HepG2 (cell line): ENCODE data around the gene VPS13D. TPM values are rescaled to one million over a fixed set of nuclear protein-coding genes. Genes with fewer than 3 reads are reported as not detected.

Source experiments
- ATAC-seq: fragments of 200-7000 bp; cut with Tn5 transposase; 3 replicates; pipeline ENCODE4 v1.9.1; 2020; ENCODE audit warnings: mild to moderate bottlenecking, moderate library complexity
- BruUV-seq: library from RNA; stranded (reverse); fragments of 400-500 nt; replicated peaks from 2 replicates; lab custom pipeline; 2021; lab: Mats Ljungman, UMichigan
- CTCF ChIA-PET: fragments of 300-600 bp; formaldehyde crosslinking; extraction: SDS; loops from one replicate; lab custom pipeline; 2021; ENCODE audit warnings: low total read pairs, inconsistent platforms, low intra/inter-chr PET ratio; lab: Yijun Ruan, JAX
- POLR2A ChIA-PET: fragments of 350-600 bp; sonication (Branson Sonifier 250); formaldehyde crosslinking; loops from one replicate; lab custom pipeline; 2020; ENCODE audit warnings: antibody characterized with exemption, inconsistent platforms; lab: Yijun Ruan, JAX
- DNase-seq: peaks from one replicate; pipeline ENCODE4 v3.0.0-alpha.2; 2015; ENCODE audit warnings: low spot score
- FAIRE-seq: peaks from 3 replicates; lab custom pipeline; 2011; peaks lifted over from hg19 to GRCh38; lab: Jason Lieb, UNC
- H2AFZ ChIP-seq: one replicate; pipeline ENCODE4 v1.6.1; 2011; ENCODE audit warnings: low read length, inconsistent platforms
- H3K27ac ChIP-seq: fragments of 300-600 bp; 3 replicates; pipeline ENCODE4 v1.8.0; 2011; ENCODE audit warnings: mixed run types, mild to moderate bottlenecking, mixed read lengths, low read length, inconsistent platforms; ENCODE audit not compliant: insufficient read depth; ENCODE audit errors: extremely low read length
- H3K27me3 ChIP-seq, 2 experiments: fragments of 200-600 bp in 1 of 2; 2 replicates in 1 of 2; 3 replicates in 1 of 2; pipeline versions ENCODE4 v1.6.0 to v1.8.0; 2011; ENCODE audit warnings: low read length in 2 of 2, mild to moderate bottlenecking in 2 of 2, moderate library complexity in 2 of 2, inconsistent platforms in 1 of 2; ENCODE audit not compliant: insufficient read depth in 2 of 2, control insufficient read depth in 1 of 2
- H3K36me3 ChIP-seq, 2 experiments: fragments of 200-600 bp in 1 of 2; replicated peaks in 1 of 2; 2 replicates in 1 of 2; 3 replicates in 1 of 2; pipeline versions ENCODE4 v1.5.1 to v1.8.0; 2011; ENCODE audit warnings: low read length in 2 of 2, inconsistent platforms in 1 of 2; ENCODE audit not compliant: insufficient read depth in 2 of 2, control insufficient read depth in 1 of 2
- H3K4me1 ChIP-seq: 2 replicates; pipeline ENCODE4 v1.5.1; 2012; ENCODE audit warnings: low read length, inconsistent platforms; ENCODE audit not compliant: insufficient read depth
- H3K4me2 ChIP-seq: 2 replicates; pipeline ENCODE4 v1.6.0; 2011; ENCODE audit warnings: low read depth, low read length, inconsistent platforms
- H3K4me3 ChIP-seq, 3 experiments: fragments of 200-600 bp in 1 of 3; sonication (generic), shearing (Covaris generic) in 1 of 3; replicated peaks in 1 of 3; 2 replicates each; pipeline ENCODE4 v1.5.1; 2011 to 2016; ENCODE audit warnings: low read length in 3 of 3, inconsistent platforms in 2 of 3, low read depth in 2 of 3, mild to moderate bottlenecking in 2 of 3, control low read depth in 1 of 3, mixed read lengths in 1 of 3; ENCODE audit not compliant: insufficient read depth in 1 of 3
- H3K79me2 ChIP-seq: one replicate; pipeline ENCODE4 v1.6.1; 2011; ENCODE audit warnings: low read length, inconsistent platforms; ENCODE audit not compliant: insufficient read depth
- H3K9ac ChIP-seq: 2 replicates; pipeline ENCODE4 v1.6.0; 2011; ENCODE audit warnings: mild to moderate bottlenecking, low read depth, low read length, inconsistent platforms; ENCODE audit not compliant: insufficient read depth
- H3K9me3 ChIP-seq: 2 replicates; pipeline ENCODE4 v1.5.1; 2012; ENCODE audit warnings: mild to moderate bottlenecking, low read length
- H4K20me1 ChIP-seq: 2 replicates; pipeline ENCODE4 v1.6.0; 2011; ENCODE audit warnings: inconsistent platforms, mild to moderate bottlenecking, low read length, moderate library complexity; ENCODE audit not compliant: insufficient read depth
- GLI4 ChIP-seq: sonication (generic); formaldehyde crosslinking; IDR thresholded peaks from 2 replicates; pipeline ENCODE4 v1.5.1; 2020; ENCODE audit warnings: missing genetic modification reagents, mild to moderate bottlenecking, moderate library complexity, borderline replicate concordance
- HNRNPLL ChIP-seq: fragments of 200-400 bp; formaldehyde crosslinking; IDR thresholded peaks from 2 replicates; pipeline ENCODE4 v1.6.1; 2017; ENCODE audit warnings: mild to moderate bottlenecking, low read depth, low read length; ENCODE audit not compliant: poor library complexity, severe bottlenecking
- KDM4B ChIP-seq: sonication (generic); formaldehyde crosslinking; IDR thresholded peaks from 2 replicates; pipeline ENCODE4 v1.4.0; 2020; ENCODE audit warnings: missing genetic modification reagents
- NFIC ChIP-seq: IDR thresholded peaks from 2 replicates; pipeline ENCODE4 v1.6.1; 2012; ENCODE audit warnings: mild to moderate bottlenecking, low read length, inconsistent platforms
- SRY ChIP-seq: sonication (generic); formaldehyde crosslinking; IDR thresholded peaks from 2 replicates; pipeline ENCODE4 v1.8.0; 2022; ENCODE audit warnings: mild to moderate bottlenecking, missing genetic modification reagents
- TEAD2 ChIP-seq: sonication (generic); formaldehyde crosslinking; IDR thresholded peaks from 2 replicates; pipeline ENCODE4 v1.9.0; 2021; ENCODE audit warnings: missing genetic modification reagents
- ZMYM4 ChIP-seq: sonication (generic); formaldehyde crosslinking; IDR thresholded peaks from 2 replicates; pipeline ENCODE4 v1.8.1; 2023; ENCODE audit warnings: mild to moderate bottlenecking, missing genetic modification reagents
- ZNF34 ChIP-seq: sonication (generic); formaldehyde crosslinking; IDR thresholded peaks from 2 replicates; pipeline ENCODE4 v1.4.0; 2020; ENCODE audit warnings: mild to moderate bottlenecking, missing genetic modification reagents, borderline replicate concordance
- WGBS: methylation state at CpG from one replicate; pipeline ENCODE4 v1.1.6; 2017; ENCODE audit warnings: low lambda C conversion rate; 5-methylcytosine and 5-hydroxymethylcytosine counted together
- in situ Hi-C: cut with HindIII; loops from 2 replicates; pipeline ENCODE4 v1.10.0; 2017; ENCODE audit warnings: low pct_unique_long_range_greater_than_20kb; ENCODE audit not compliant: extremely low pct_ligation_motif_present
- intact Hi-C: fragments of 100-400 bp; cut with micrococcal nuclease; formaldehyde crosslinking; loops from one replicate; pipeline ENCODE4 v1.10.0; 2022; ENCODE audit not compliant: unreplicated experiment
- polyA plus RNA-seq, 8 experiments: library from polyadenylated mRNA; depleted of rRNA in 3 of 8; stranded (reverse) in 7 of 8; unstranded in 1 of 8; fragments of >200 nt; fragmentation: Illumina TruSeq in 4 of 8; extraction: Trizol in 4 of 8; gene quantifications; 2 replicates each; pipeline versions ENCODE4 v1.2.1 to v1.2.3, GENCODE V29; 2011 to 2016; ENCODE audit warnings: low read depth in 4 of 8, missing spikeins in 1 of 8, mixed read lengths in 1 of 8; ENCODE audit not compliant: insufficient read depth in 1 of 8
- total RNA-seq, 5 experiments: library from RNA; depleted of rRNA; stranded (reverse); fragments of >200 nt; fragmentation: Illumina TruSeq; extraction: Trizol; gene quantifications; 2 replicates each; pipeline ENCODE4 v1.2.3, GENCODE V29; 2016; ENCODE audit warnings: low read depth in 1 of 5
- TF ChIP-seq, protein P1 (sequence below): sonication (generic); formaldehyde crosslinking; IDR thresholded peaks from 2 replicates; pipeline ENCODE4 v1.8.0; 2022; ENCODE audit warnings: missing genetic modification reagents, mild to moderate bottlenecking, inconsistent platforms, borderline replicate concordance

The VPS13D gene
- total and polyA plus RNA-seq, 2 of the 13 experiments (the other 11 are each of a cell fraction or from before 2014, with no cell fraction given): 8.6 to 13.9 TPM

DNA sequence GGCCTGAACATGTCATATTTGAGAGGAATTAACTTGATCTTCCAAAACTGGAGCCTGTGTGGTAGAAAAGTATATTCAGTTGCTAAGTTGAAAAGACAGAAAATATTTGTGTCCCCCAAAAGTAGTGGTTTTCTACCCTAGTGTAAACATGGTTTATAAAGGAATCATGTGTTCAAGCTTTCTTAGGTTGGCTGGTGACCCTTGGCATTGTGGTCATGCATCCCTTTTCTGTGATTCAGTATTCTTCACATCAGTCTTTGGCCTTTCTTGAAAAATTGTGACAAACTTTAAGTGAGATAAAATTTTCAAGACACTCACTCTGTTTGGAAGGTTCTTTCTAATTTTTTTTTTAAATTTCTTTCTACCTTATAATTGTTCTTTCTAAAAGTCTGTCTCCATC is 195.0 kb downstream of the VPS13D start (continued):
- TF ChIP-seq, protein P1, sequence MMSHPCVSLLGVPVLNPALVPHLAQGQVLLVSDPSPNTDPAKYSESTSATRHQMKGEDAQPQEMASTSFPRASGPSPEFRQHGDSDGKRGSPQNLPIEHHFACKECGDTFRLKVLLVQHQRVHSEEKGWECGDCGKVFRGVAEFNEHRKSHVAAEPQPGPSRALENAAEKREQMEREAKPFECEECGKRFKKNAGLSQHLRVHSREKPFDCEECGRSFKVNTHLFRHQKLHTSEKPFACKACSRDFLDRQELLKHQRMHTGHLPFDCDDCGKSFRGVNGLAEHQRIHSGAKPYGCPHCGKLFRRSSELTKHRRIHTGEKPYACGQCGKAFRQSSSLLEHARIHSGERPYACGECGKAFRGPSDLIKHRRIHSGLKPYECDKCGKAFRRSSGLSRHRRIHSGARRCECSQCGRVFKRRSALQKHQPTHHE (CRISPR knock-in tag): no peak
- TF ChIP-seq ZMYM4 (CRISPR knock-in tag): no peak
- no peak for TF ChIP-seq HNRNPLL
- no peak for TF ChIP-seq ZNF34 (CRISPR knock-in tag)
- TF ChIP-seq, all 625 proteins: peak for 0

DNA sequence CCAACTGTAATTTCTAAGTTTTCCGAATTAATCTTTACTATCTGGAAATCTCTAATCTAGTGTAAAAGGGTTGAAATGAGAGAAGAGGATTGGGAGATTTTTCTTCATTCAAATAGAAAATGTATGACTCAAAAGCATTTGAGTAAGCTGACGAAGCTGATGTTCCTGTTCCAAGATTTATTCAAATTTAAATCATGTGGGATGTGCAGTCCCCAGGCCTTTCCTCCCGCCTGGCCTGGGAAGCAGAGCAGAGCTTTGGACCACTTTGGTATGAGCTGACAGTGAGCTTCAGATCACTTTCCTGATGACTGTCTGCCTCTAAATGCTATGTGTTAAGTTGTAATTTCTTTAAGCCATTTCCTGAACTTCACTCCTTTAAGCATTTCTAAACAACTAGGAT is 196.2 kb downstream of the VPS13D start:
- no peaks in the 10 kb centered on the region for H3K9me3 ChIP-seq
- FAIRE-seq: no peak
- POLR2A ChIA-PET: no interaction called here
- peaks cover 25% of the 10 kb centered on the region for H3K4me1 ChIP-seq
- no peak overlapping the region for H3K9ac ChIP-seq
- no peak overlapping the region for H3K27ac ChIP-seq
- CTCF ChIA-PET: no interaction called here
- TF ChIP-seq GLI4 (CRISPR knock-in tag) (no peak), KDM4B (no peak), ZMYM4 (CRISPR knock-in tag) (no peak), SRY (no peak), NFIC (no peak), TEAD2 (no peak)
- DNase-seq: no peak
- no TSS peak for BruUV-seq
- H3K27me3 ChIP-seq: no peaks in the 10 kb centered on the region
- no peaks in the 10 kb centered on the region for H4K20me1 ChIP-seq
- no peaks in the 10 kb centered on the region for H3K79me2 ChIP-seq
- 94% methylated on average over 3 of the region's 3 CpGs for WGBS
- in situ Hi-C loops: no loop called here
- intact Hi-C loops: no loop called here
- H3K36me3 ChIP-seq: no peaks in the 10 kb centered on the region; a peak in 2 of 5 replicates
- H3K4me3 ChIP-seq: no peak overlapping the region
- H2AFZ ChIP-seq: no peak overlapping the region
- ATAC-seq: no peak
- H3K4me2 ChIP-seq: no peak overlapping the region
